ENCODE measurements around the gene UNC119.

UNC119 gene

GRCh38 chr17:28541439-28541838 is 11.0 kb downstream of the UNC119 start:
- peak; percentile 55 for DNase-seq (ENCODE audit: low read depth)
- H3K4me3 ChIP-seq (ENCODE audit: low read length) = no peak overlapping the region
- no peak for TF ChIP-seq CTCF (IDR thresholded peaks at IDR 0.05; ENCODE audit: insufficient read depth, low read depth, low read length, missing control alignments)

GRCh38 chr17:28540231-28540630 is 12.2 kb downstream of the UNC119 start:
- no peak overlapping the region for H3K4me3 ChIP-seq (ENCODE audit: low read length)
- no peak for DNase-seq (ENCODE audit: low read depth)
- no peak for TF ChIP-seq CTCF (IDR thresholded peaks at IDR 0.05; ENCODE audit: insufficient read depth, low read depth, low read length, missing control alignments)

GRCh38 chr17:28538296-28538895 is 14.0 kb downstream of the UNC119 start:
- no peak for TF ChIP-seq CTCF (IDR thresholded peaks at IDR 0.05; ENCODE audit: insufficient read depth, low read depth, low read length, missing control alignments)
- H3K4me3 ChIP-seq (ENCODE audit: low read length) = no peak overlapping the region
- no peak for DNase-seq (ENCODE audit: low read depth)

GRCh38 chr17:28537219-28537610 is 15.2 kb downstream of the UNC119 start:
- no peak for DNase-seq (ENCODE audit: low read depth)
- no peak for TF ChIP-seq CTCF (IDR thresholded peaks at IDR 0.05; ENCODE audit: insufficient read depth, low read depth, low read length, missing control alignments)
- no peak overlapping the region for H3K4me3 ChIP-seq (ENCODE audit: low read length)

GRCh38 chr17:28536532-28537218 is 15.7 kb downstream of the UNC119 start:
- no peak for DNase-seq (ENCODE audit: low read depth)
- no peak overlapping the region for H3K4me3 ChIP-seq (ENCODE audit: low read length)
- TF ChIP-seq CTCF (IDR thresholded peaks at IDR 0.05; ENCODE audit: insufficient read depth, low read depth, low read length, missing control alignments) = no peak

- no peak for TF ChIP-seq CTCF (IDR thresholded peaks at IDR 0.05; ENCODE audit: insufficient read depth, low read depth, low read length, missing control alignments)
- H3K4me3 ChIP-seq (ENCODE audit: low read length) = no peak overlapping the region
- DNase-seq (ENCODE audit: low read depth) = no peak
Measured at GRCh38 chr17:28534740-28535375, 17.6 kb downstream of the UNC119 start.
